ENCODE data around the gene ACKR2. TPM values are rescaled to one million over a fixed set of nuclear protein-coding genes. Genes with fewer than 3 reads are reported as not detected.

The ACKR2 gene
- polyA plus RNA-seq, 1 donor, result 0.46 TPM

DNA sequence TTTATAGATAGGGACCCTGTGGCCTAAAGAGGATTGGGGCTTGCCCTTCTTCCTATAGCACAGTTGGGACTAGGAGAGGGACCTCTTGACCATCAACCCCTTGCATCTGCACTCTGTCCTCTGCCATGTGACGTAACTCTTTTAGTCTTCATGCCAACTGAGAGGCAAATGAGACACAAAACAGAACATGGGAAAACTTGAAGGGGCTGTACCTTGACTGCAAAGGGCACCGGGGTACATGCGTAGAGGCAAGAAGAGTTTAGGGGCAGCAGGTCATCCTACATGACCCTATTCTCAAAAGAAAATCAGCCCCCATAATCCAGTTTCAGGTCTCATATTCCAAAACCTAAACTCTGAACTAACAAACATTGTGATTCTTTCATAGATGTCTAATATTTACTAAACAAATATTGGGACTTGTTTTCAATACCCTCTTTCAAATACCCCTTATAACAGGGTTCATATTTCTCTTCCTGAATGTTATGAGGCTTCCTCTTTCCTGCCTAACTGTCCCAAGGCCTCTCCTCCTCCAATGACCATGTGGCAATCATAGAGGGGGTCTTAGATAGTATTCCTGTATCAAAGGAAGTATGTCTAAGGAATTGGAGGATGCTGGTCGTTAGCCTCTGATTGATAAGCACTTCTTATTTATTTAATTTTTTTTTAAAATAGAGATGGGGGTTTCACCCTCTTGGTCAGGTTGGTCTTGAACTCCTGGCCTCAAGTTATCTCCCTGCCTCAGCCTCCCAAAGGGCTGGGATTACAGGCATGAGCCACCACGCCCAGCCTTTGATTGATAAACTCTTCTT lies 20.6 kb downstream of the ACKR2 start:
- no peak for DNase-seq (ENCODE audit: low read depth)

DNA sequence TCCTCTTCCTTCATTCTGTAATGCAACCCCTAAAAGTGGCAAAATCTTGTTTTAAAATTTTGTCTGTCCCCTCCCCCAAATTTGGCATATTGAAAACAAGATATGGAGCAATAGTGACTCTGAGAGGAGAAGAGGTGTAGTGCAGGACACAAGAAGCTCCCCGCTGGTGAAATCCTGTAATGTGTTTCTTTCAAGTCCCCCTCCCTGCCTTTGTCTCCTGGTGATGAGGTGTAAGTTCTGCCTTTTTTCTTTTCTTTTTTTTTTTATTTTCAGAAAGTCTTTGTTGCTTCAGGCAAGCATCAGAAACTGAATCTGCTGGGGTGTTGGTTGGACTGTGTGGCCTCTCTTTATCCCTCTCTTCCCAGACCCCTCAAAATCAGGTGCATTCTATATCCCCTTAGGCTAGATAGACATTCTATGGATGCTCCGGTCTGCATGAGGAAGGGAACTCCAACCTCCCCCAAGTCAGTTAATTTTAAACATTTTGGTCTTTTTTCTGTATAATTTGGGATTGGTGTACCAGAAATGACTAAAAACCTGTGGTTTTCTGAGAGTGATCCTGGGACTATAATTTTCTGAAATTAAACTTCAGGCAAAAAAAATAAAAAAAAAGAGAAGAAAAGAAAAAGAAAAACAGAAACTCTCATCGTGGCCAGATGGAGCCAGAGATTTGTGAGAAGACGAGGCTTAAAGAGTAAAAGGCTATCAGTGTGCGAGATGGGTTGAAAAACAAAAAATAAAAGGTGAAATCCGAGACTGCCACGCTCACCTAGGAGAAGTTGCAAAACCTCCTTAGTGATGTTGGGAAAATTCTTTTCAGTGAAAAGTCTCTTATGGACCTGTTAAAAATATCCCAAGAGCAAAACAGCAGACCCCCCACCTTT lies 21.4 kb downstream of the ACKR2 start:
- DNase-seq (ENCODE audit: low read depth), result no peak

DNA sequence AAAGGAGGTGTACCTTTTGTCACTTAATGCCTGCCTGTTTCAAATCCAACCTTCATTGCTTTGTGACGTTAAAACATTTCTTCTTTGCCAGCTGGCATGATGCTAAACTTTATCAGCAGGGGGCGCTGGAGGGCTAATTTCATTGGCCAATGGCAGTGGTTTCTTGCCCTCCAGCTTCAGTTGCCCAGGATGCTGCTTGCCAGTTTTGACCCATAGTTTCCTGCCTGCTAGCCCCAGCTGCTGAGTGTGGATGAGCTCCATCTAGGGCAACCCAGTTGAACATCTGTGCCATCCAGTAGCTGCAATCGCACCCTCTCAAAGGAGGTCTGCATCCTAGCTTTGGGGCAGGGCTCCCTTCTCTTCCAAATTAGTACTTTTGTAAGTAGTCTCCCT lies 22.1 kb downstream of the ACKR2 start:
- no peak for DNase-seq (ENCODE audit: low read depth)

DNA sequence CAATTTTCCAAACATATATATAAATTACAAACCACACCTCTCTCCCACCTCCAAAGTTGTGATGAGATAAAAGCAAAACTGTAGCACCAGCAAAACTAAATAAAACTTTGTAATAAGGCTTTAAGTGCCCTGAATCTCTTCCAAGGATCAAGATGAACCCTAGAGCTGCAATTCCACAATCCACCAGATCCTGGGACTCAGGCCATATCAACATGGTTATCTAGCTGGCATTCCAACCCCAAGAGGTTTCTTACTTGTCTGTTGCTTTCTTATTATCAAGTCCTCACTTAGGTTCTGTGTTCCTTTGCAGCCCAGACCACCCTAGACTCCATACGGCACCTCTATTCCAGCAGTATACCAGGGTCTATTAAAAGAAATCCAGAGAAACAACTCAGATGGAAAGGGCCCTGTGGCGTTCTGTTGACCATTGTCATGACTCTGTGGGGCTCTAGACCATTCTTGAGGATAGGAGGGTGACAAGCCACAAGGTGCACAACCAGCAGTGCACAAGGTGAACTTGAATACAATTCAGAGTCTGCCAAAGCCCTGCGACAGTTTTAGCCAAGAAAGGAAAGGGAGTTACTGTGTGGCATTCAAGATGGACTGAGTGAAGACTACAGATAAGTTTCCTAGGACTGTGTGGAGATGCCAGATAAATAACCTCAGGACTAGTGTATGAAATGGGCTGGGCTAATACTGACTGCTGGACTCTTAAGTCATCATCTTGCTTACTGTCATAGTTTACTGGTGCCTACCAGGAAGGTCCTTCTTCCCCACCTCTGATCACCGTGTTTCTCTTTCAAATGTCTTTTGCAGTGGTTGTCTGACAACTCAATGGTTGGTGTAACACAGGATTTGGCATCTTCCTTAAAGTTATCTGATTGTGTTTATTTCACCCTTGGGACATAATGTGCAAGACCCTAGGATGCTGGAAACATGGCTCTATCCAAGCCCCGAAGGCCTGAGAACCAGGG lies 27.2 kb downstream of the ACKR2 start:
- DNase-seq (ENCODE audit: low read depth), result no peak

DNA sequence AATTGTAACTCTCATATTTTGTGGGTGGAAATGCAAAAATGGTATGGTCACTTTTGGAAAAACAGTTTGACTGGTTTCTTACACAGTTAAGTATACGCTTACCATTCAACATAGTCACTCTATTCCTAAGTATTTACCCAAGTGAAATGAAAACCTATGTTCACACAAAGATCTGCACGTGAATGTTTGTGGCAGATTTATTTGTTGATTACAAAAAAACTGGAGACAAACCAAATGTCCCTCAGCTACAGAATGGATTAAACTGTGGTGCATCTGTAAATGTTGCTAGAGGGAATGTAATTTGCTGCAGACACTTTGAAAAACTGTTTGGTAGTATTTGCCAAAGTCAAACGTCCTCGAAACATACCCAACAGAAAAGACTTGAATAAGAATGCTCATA lies 29.3 kb downstream of the ACKR2 start:
- DNase-seq (ENCODE audit: low read depth), result no peak

DNA sequence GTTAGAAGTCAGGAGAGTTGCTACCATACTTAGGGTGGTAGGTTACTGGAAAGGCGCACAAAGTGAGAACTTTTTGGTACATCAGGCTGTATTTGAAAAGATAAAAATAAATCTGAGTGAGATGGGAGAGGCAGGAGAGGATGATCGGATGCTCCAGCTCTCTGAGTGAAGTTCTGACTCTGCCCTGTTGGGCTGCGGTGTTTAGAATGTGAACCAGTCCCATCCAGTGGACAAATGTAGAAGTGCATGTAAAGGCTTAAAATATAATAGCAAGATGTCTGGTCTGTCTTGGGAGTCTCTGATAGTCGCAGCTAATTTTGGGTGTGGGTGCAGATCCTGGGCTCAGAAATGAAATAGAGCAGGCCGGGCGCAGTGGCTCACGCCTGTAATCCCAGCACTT lies 30.4 kb downstream of the ACKR2 start:
- DNase-seq (ENCODE audit: low read depth), result no peak

DNA sequence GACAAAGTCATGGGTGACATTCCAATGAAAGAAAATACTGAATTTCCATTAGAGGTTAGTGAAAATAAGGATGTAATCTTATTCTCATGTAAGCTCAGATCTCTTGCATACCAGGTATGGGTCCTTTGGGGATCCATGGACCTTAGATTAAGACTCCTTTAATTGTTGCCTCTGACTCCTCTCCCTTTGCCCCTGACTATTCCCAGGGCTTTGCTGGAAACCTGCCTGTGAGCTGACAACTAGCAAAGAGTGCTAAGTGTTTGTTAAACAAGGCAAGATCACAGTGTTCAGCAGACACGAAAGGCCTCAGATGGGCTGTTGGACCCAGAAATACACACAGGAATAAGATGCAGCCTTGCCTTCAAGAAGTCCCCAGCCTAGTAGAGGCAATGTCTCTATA lies 32.1 kb downstream of the ACKR2 start:
- no peak for DNase-seq (ENCODE audit: low read depth)

DNA sequence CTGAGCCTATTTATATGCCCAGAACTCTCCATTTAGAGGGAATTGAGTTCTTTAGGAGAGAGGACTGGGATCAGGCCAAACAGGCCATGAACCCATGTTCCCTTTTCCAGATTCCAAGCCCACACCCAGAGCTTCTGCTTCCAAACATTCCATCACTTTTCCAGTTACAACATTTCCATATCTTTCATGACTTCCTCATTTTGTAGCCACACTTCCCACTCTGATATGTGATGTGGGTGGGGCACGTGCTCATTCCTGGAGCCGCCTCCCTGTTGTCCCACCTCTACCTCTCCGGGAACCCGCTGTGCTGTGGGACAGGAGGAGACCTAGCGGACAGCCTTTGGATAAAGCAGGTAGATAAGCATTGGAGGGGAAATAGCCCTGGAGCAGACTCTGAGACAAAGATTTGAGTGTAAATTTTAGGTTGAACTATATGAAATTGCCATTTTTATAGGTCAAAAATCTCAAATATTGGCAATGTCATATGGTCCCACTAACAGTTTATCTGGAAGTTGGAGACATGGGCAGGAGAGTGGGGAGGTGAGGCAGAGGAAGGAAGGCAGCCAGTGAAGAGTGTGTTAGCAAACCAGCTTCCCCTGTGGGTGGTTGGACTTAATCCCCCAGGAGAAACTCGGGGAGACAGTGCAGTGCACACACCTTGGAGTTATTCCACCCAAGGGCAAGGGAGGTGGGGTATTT lies 34.6 kb downstream of the ACKR2 start:
- DNase-seq (ENCODE audit: low read depth), result no peak

DNA sequence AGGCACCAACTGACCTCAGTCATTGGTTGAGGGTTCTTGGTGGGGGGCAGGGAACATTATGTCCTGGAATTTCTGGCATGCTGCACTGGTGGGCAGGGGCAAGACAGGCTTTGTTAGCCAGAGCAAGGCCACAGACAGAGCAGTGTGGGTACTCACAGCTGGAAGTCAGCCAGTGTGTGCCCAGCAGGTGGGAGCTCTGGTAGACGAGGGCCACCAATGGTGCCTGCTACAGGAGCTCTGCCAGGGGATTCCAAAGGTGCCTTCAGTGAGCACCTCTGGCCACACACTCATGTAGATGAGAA lies 35.1 kb downstream of the ACKR2 start:
- no peak for DNase-seq (ENCODE audit: low read depth)

DNA sequence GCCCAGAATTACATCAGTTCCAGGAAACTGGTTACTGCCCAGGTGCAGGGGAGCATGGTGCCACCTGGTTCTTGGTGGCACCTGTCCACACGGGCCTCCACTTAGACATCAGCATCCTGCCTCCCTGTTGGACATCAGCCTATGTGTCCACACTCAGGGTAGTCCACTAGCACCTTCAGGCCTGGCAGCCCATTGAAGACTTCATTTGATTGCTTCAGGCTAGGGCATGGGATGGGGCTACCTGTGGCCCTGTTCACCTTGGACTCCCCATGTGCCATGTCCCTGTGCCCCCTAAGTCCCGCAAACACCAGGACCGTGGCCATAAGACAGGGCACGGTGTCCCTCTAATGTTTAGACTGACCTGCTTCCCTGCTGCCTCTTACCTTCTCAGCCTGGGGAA lies 35.6 kb downstream of the ACKR2 start:
- DNase-seq (ENCODE audit: low read depth), result no peak

DNA sequence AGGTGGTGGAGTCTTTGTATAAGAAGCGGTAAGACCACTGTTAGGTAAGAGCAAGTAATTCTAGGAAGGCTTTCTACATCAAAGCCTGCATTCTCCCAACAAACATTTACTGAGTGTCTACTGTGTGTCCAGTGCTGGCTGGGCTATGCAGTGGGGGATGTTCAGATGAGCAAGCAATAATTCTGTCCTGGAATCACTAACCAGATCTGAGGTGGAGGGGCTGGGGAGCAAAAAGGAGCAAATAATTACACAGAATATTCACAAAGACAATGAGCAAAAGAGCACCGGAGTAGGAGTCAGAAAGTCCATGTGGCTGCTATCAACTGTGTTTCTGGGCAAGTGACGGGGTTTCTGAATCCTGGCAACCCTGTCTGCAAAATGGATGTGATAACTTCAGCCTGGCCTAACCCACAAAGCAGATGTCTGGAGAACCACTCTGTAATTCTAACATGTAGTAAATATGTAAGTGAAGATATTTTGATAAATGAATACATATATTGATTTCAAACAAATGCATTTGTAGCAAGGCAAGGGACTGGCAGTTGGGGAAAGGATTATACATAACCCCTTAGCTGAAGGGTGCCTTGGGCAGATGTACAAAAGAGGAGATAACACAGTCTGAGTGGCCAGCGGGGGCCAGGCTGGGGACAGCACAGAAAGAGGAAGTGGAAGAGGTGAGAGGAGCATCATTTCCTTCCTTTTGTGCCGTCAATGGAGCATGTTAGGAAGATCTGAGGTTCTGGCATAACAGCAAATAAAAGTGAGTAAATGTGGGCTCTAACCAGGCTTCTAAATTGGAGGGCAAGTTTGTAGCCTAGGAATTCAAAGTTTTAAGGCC lies 37.7 kb downstream of the ACKR2 start:
- DNase-seq (ENCODE audit: low read depth), result no peak

DNA sequence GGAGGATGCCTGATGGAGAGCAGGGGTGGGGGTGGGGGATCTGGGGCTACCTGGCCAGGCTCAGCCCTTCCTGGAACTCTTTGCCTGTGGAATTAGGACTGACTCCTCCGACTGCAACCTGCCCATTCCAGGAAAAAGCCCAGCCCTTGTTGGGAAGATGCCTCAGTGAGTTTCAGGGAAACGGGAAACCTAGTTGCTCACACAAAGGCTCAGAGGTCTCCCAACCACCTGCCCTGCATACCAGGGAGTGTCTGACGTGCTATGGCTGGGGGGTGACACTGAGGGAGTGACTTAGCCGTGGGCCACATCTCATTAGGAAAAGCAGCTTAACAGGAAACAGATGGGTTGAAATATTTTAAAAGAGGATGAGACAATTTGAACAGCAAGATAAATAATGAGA lies 38.5 kb downstream of the ACKR2 start:
- DNase-seq (ENCODE audit: low read depth), result no peak

DNA sequence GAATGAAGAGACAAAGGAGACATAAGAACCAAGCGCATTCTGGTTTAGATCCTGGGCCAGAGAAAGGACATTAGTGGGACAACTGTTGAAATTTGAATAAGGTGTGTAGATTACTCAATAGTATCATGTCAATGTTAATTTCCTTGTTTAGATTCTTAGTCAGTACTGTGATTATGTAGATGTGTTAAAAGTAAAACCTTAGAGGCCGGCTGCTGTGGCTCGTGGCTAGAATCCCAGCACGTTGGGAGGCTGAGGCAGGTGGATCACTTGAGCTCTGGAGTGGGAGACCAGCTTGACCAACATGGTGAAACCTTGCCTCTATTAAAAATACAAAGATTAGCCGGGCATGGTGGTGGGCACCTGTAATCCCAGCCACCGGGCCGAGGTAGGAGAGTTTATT lies 39.8 kb downstream of the ACKR2 start:
- DNase-seq (ENCODE audit: low read depth), result no peak

DNA sequence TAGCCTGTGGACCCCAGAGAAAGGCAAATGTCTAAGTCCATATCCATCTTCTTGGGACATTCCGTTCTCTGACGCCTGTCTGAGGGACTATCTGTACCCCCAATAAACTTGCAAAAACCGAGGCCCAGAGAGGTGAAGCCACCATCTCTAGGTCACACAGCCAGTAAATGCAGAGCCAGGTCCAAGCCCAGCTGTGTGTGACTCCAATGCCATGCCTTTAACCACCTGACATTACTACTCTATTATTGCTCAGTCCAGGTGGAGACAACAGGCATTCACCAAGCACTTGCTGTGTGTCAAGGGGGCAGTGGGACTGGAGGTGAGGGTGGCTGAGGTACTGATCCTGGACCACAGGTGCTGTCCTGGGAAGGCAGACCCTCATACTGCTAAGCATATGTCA lies 41.0 kb downstream of the ACKR2 start:
- no peak for DNase-seq (ENCODE audit: low read depth)

DNA sequence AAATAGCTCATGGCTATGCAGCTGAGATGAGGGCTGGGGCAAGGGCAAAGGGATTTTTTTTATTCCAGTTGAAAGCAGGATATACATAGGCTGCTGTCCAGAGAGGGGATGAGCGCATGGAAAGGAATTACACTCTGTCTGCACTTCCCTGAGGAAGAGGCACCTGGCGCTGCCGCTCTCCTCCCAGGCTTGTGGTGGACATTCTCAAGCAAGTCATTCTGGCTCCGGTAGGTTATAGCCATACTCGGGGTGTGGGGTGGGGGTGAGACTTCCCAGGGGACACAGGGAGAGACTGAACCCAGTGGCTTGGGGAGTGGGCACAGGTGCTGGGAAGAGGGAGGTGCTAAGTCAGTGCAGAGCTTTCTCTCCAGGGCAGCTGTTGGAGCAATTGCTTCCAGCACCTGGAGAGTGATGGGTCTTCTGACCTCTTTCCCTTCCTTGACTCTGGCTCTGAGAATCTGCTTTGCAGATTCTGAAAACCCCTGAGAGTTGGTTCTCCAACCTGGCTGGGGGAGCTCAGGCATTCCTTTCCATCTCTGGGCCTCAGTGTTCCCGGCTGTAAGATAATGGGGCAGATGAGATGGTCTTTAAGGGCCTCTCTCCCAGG lies 42.1 kb downstream of the ACKR2 start:
- no peak for DNase-seq (ENCODE audit: low read depth)

DNA sequence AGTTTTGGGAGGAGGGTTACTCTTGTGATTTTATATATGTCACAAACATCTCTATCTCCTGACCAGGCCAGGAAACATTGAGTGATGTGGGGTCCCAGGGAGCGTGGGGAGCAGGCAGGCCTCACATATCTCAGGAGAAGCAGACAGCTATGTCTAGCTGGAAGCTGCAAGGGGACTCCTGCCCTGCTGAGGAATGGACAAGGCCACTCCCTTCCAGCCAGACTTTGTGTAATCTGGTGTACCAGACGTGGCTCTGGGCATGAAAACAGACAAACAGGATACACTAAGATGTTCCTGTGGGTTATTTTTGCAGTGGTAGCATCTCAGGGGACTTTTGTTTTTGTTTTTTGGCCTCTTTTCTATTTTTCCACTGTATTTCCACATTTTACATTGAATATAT lies 43.2 kb downstream of the ACKR2 start:
- no peak for DNase-seq (ENCODE audit: low read depth)

DNA sequence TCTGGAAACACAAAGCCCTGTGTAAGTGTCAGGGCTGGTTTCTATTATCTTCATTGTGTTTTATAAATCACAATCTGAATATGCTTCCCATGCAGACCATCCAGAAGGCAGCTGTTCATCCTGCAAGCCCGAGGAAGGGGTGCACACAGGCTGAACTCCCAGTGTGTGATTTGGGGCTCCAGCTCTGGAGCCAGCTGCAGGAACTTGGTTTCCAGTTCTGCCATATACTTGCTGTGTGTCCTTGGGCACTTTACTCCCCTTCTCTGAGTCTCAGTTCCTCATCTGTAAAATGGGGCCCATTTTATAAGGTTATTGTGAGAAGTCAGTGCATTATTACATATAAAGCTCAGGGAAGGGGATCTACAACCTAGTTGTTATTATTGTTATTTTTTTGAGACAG lies 43.8 kb downstream of the ACKR2 start:
- no peak for DNase-seq (ENCODE audit: low read depth)

DNA sequence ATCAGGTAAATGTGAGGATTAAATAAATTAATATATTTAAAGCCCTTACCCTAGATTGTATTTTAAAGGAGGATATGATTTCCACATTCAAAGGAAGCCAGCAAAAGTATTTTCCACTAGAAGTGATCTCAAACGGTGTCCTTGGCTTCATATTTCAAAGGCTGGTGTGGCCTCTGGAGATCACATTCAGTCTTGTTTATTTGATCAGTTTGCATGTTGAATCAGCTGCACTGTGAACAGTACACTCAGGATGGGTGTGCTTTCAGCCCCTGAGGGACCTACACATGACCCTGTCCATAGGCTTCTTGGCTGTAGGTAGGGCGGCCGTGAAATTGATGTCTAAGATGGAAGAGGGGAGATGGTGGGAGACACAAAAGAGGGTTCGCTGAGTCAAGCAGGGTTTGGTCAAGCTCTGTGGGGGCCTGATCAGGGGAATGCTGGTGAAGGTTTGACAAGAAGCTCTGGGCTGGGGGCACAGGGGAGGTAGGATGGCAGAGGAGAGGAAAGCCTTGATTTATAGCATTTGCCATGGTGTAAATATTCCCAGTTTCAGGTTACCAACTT lies 44.6 kb downstream of the ACKR2 start:
- no peak for DNase-seq (ENCODE audit: low read depth)

DNA sequence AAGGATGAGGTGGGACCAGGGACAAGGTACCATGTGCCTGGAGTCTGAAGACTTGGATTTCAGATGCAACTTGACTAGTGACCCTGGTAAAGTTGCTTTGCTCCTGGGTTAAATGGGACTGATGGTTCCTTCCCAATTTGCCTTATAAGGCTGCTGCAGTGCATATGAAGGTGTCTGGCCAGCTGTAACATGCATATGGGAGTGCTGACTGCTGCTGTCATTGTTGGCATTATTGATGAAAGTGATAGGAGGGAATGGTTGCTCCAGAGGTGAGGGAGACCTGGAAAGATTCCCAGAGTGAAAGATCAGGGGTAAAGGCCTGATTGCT lies 45.9 kb downstream of the ACKR2 start:
- DNase-seq (ENCODE audit: low read depth), result no peak

Measured in forelimb muscle (tissue), 1 donor.